Subcutaneous adipose tissue (tissue), 4 donors: ENCODE results near the gene DENND4B. TPM values are rescaled to one million over a fixed set of nuclear protein-coding genes. Genes with fewer than 3 reads are reported as not detected.

Experiments
- total RNA-seq, 4 donors: library from RNA; depleted of rRNA; stranded (reverse); fragments of >200 nt; gene quantifications; one replicate each; pipeline ENCODE4 v1.1.0, GENCODE V29; 2016
- TF ChIP-seq, protein P1 (sequence below): fragments of 450-650 bp; IDR thresholded peaks from one replicate; pipeline ENCODE4 v1.5.1; 2016; ENCODE audit warnings: low read depth, mild to moderate bottlenecking, control low read depth, antibody characterized with exemption, moderate library complexity

DENND4B gene
- total RNA-seq, 4 donors from 2014 or later, result 33.8 to 67.6 (median 43.6) TPM

GRCh38 chr1:153933430-153933829 lies 13.1 kb downstream of the DENND4B start:
- TF ChIP-seq, protein P1, sequence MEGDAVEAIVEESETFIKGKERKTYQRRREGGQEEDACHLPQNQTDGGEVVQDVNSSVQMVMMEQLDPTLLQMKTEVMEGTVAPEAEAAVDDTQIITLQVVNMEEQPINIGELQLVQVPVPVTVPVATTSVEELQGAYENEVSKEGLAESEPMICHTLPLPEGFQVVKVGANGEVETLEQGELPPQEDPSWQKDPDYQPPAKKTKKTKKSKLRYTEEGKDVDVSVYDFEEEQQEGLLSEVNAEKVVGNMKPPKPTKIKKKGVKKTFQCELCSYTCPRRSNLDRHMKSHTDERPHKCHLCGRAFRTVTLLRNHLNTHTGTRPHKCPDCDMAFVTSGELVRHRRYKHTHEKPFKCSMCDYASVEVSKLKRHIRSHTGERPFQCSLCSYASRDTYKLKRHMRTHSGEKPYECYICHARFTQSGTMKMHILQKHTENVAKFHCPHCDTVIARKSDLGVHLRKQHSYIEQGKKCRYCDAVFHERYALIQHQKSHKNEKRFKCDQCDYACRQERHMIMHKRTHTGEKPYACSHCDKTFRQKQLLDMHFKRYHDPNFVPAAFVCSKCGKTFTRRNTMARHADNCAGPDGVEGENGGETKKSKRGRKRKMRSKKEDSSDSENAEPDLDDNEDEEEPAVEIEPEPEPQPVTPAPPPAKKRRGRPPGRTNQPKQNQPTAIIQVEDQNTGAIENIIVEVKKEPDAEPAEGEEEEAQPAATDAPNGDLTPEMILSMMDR, result no peak

- TF ChIP-seq, protein P1, result no peak
Observed at GRCh38 chr1:153932156-153933131, 14.1 kb downstream of the DENND4B start.

DNA sequence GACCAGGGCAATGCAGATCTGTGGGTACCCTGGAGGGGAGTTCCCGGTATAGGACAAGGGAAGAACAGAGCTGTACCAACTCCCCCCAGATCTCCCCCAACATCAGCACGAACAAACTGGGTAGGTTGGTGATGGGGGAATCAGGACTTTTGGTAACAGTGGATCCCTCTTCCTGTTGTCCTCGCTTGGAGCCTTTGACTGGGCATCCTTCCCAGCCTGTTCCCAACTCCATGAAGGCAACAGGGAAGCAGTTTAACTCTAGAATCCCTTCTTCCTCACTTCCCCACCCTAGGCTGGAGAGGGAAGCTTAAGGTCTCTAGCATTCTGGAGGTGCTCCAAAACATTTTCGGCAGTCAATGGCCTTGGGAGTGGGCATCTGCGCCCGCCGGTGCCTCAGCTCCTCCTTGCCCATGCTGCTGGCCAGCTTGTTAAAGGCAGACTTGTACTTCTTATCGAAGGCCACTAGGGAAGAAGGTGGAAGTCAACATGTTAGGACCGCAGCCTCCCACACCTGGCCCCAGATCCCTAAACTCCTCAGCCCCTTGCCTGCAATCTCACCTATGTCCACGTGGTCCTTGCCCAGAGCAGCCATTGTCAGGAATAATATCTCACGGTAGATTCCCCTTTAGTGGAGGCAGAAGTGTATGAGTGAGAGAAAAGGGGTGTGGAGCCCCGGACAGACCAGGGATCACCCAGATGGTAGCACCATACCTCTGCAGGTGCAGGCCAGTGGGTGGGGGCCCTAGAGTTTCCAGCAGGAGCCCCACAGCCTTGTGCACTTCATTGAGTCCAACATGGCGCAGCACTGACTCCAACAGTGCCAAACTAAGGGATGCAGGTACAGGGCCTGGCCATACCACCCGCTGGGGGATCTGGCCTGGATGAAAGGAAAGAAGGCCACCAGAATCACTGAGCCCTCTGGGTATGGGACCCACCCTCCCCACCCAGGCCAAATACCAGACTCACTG lies 16.3 kb downstream of the DENND4B start:
- TF ChIP-seq, protein P1, result no peak

- TF ChIP-seq, protein P1, result no peak
Observed at GRCh38 chr1:153929426-153929825, 17.1 kb downstream of the DENND4B start.

DNA sequence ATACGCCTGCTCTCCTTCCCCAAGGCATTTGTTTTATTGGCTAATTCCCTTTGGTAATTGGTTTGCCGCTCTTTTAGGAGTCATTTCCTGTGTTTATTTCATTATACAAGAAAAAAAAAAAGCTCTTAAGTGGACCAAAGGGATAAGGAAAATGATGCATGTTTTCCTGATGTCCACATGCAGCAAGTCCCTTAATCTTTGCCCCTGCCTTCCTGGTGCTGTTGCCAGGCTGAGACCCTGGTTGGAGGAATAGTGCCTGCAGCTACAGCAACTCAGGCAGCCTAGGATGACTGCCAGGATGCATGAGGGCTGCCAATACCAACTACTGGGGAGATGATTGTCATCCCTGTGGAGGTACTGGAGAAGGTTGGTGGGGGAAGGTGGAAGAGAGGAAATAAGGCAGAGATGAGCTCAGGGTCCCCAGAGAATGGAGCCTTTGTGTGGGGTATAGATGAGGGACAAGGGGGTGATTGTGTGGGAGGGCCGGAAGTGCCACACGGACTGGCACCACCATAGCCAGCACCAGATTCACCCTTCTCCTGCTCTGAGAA lies 17.7 kb downstream of the DENND4B start:
- TF ChIP-seq, protein P1, result no peak

DNA sequence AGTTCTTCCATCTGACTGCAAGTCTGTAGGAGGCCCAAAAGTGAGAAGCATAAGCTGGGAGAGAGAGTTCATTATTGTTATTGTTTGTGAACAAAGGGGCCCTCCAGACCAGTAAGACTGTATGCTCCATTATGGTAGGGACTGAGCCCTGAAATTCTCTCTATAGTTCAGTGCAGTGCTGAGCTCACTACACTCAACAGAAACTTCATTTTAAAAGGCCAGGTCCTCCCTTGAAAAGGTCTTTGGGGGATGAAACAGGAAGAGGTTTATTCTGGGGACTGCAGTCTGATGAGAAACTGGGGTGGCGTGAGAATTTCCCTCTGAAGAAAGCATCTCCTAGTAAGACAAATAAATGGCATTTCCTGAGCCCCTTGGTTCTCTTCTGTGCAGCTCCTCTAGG lies 18.3 kb downstream of the DENND4B start:
- TF ChIP-seq, protein P1, result no peak

DNA sequence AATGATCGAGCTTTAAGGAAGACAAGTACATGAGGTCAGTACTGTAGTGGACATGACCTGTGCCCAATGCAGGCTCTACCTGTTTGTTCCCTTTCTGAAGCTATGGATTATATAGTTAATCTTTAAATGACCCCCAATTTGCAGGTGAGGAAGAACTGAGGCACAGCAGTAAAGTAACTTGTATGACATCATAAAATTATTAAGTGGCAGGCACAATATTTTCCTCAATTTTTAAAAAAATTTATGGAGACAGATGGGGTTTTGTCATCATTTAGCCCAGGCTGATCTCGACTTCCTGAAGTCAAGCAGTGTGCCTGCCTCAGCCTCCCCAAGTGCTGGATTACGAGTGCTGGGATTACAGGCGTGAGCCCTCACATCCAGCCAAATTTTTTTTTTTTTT lies 20.1 kb downstream of the DENND4B start:
- TF ChIP-seq, protein P1, result no peak
